BE2C (cell line): ENCODE data around the gene COX18.

Experiments used
- DNase-seq: peaks from one replicate; pipeline ENCODE4 v3.0.0-alpha.2; 2020
- H3K27me3 ChIP-seq: fragments of 250-450 bp; sonication (Bioruptor Pico); 2 replicates; pipeline ENCODE4 v1.5.1; 2020; ENCODE audit warnings: mild to moderate bottlenecking
- H3K36me3 ChIP-seq: fragments of 250-450 bp; sonication (Bioruptor Pico); 2 replicates; pipeline ENCODE4 v1.5.1; 2020; ENCODE audit warnings: mild to moderate bottlenecking
- H3K4me1 ChIP-seq: fragments of 250-450 bp; sonication (Bioruptor Pico); 2 replicates; pipeline ENCODE4 v1.5.1; 2020
- H3K4me3 ChIP-seq: 2 replicates; pipeline ENCODE4 v1.5.1; 2011; ENCODE audit warnings: low read depth, low read length
- H3K9me3 ChIP-seq: fragments of 250-450 bp; sonication (Bioruptor Pico); 2 replicates; pipeline ENCODE4 v1.5.1; 2020
- TF ChIP-seq, protein P1 (sequence below): IDR thresholded peaks from 2 replicates; pipeline ENCODE4 v1.5.1; 2012; ENCODE audit warnings: mild to moderate bottlenecking, low read depth, low read length

The COX18 gene

DNA sequence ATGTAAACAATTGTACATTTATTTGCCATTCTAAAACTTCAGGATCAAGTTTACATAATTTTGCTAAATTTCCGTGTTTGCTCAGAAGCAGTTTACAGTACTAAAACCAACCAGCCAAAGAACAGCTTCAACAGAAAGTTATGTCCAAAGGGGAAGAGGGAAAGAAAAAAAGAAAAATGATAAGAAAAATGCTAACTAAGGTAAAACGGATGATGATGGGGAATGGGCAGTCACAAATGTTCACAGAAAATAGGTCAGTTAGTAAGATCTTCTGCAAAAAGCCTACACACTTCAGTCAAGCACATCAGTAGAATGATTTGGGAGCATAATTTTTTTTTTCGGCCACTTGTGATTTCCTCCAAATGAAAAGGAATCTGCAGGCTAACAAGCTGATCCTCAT is 6.3 kb upstream of the COX18 start:
- Histone ChIP-seq H3K36me3 (peaks cover 59% of the 10 kb centered on the region), H3K4me3 (no peak overlapping the region), H3K27me3 (no peaks in the 10 kb centered on the region), H3K4me1 (no peaks in the 10 kb centered on the region), H3K9me3 (no peaks in the 10 kb centered on the region)
- DNase-seq: no peak
- TF ChIP-seq, protein P1, sequence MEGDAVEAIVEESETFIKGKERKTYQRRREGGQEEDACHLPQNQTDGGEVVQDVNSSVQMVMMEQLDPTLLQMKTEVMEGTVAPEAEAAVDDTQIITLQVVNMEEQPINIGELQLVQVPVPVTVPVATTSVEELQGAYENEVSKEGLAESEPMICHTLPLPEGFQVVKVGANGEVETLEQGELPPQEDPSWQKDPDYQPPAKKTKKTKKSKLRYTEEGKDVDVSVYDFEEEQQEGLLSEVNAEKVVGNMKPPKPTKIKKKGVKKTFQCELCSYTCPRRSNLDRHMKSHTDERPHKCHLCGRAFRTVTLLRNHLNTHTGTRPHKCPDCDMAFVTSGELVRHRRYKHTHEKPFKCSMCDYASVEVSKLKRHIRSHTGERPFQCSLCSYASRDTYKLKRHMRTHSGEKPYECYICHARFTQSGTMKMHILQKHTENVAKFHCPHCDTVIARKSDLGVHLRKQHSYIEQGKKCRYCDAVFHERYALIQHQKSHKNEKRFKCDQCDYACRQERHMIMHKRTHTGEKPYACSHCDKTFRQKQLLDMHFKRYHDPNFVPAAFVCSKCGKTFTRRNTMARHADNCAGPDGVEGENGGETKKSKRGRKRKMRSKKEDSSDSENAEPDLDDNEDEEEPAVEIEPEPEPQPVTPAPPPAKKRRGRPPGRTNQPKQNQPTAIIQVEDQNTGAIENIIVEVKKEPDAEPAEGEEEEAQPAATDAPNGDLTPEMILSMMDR: no peak

DNA sequence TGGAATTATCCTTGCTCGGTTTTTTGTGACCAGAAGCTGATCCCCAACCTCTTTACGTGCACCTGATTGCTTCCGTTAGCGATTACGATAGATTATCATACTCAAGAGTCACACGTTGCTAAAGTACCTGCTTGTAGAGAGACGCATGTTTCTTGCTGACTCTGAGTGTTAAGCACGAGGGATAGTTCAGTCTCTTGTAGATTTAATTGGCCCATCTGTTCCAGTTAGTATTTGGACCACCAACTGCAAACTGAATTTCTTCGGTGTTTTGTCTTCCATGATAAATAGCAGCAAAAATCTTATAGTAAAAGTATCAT is 516 bp upstream of the COX18 start:
- no peaks in the 10 kb centered on the region for H3K4me1 ChIP-seq
- no peaks in the 10 kb centered on the region for H3K9me3 ChIP-seq
- H3K36me3 ChIP-seq: peaks cover 11% of the 10 kb centered on the region
- no peak for DNase-seq
- TF ChIP-seq, protein P1: no peak
- peak overlapping the region; percentile 87 for H3K4me3 ChIP-seq
- no peaks in the 10 kb centered on the region for H3K27me3 ChIP-seq

DNA sequence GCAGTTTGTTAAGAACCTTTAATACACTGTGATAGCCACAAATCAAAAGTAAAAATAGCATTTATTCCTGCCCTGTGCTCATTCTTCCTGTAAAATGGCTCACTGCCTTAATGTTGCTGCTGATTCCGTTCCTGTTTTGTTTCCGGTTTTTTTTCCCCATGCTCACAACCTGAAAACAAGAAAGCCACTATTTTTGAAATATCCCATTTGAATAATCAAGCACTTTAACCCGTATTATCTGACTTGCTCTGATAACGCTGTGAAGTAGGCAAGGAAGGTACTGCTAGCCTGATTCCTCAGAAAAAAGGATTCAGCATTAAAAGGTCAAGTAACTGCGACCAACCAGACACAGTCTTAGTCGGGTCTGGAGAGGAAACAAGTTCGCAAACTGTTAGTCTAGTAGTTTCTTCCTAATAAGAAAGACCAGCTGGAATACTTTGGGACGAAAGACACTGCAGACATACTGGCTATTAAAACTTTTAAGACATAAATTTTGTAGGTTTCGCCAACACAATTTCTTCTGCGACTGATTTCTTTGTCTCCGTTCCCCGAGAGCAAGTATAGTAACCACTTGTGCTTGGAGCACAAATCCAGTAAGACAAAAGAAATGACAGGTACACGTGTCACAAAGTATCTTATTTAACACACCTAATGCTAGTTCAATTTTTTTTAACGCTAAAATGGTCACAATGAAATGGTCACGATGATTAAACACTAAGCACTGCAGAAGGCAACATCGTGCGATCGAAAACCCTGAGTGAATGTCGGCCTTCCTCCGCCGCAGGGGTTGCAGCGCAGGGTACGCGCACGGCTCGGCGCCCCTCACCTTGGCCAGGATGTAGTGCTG is 802 bp downstream of the COX18 start:
- DNase-seq: no peak
- Histone ChIP-seq H3K36me3 (peaks cover 8% of the 10 kb centered on the region), H3K27me3 (no peaks in the 10 kb centered on the region), H3K4me3 (peak overlapping the region; percentile 87), H3K9me3 (no peaks in the 10 kb centered on the region), H3K4me1 (no peaks in the 10 kb centered on the region)
- TF ChIP-seq, protein P1: no peak; the same call in 1 of the 2 replicates

DNA sequence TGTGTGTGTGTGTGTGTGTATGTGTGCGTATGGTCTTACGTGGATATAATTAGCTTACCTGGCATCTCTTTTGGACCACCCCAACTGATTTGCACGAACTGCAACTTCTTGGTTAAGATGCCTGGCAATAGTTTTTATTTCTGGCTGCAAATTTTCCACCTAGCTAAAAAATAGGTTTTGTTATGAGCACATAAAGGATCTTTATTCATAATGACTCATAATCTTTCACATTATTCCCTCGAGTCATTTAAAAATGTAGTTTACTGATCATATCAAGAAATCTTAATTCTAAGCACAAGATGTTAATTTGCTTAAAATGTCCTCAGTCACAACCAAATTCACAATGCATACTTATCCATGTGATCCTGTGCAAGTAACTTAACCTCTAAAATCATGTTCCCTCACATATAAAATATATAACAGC is 1.5 kb downstream of the COX18 start:
- H3K27me3 ChIP-seq: no peaks in the 10 kb centered on the region
- DNase-seq: no peak
- TF ChIP-seq, protein P1: no peak

DNA sequence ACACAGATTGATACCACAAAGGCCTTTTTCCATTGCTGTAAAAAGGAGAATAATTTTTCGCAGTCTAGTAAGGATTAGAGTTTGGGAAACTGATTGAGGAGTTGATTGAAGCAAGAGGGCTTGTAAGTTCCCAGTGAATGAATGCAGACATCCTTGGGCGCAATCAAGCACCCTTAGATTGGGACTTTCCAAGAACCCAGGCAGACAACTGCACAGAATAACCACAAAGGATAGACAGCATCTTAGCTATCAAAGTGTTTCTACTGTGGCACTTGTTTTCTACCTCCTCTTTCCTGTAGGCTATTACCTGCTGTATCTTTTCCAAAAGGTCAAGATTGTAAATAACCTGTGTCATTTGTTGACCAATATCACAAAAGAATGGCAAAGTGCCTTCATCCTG is 2.6 kb downstream of the COX18 start:
- no peaks in the 10 kb centered on the region for H3K4me1 ChIP-seq
- H3K9me3 ChIP-seq: no peaks in the 10 kb centered on the region
- DNase-seq: no peak
- H3K4me3 ChIP-seq: no peak overlapping the region
- TF ChIP-seq, protein P1: no peak
- H3K27me3 ChIP-seq: no peaks in the 10 kb centered on the region
- H3K36me3 ChIP-seq: peaks cover 4% of the 10 kb centered on the region

More for the DNA sequence above, 1.5 kb downstream of the COX18 start:
- H3K4me3 ChIP-seq: peak overlapping the region; percentile 87
- H3K9me3 ChIP-seq: no peaks in the 10 kb centered on the region
- peaks cover 4% of the 10 kb centered on the region for H3K36me3 ChIP-seq
- no peaks in the 10 kb centered on the region for H3K4me1 ChIP-seq

DNA sequence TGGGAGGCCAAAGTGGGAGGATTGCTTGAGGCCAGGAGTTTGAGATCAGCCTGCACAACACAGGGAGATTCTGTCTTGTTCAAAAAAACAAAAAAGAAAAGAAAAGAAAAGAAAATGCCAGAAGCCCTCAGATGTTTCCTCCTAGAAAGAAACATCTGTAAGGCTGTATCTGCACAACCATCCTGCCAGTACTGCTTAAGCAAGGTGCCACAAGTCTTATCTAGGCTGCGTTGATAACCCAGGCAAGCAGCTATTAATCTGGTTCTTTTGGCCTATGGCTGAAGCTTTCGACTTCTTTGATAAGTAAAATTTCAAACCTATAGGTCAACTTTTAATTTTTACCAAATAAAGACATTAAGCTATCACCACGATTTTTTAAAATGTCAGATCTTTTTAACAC is 3.1 kb downstream of the COX18 start:
- H3K4me1 ChIP-seq: no peaks in the 10 kb centered on the region
- DNase-seq: no peak
- H3K4me3 ChIP-seq: no peak overlapping the region
- H3K27me3 ChIP-seq: no peaks in the 10 kb centered on the region
- H3K36me3 ChIP-seq: peaks cover 4% of the 10 kb centered on the region
- no peaks in the 10 kb centered on the region for H3K9me3 ChIP-seq
- TF ChIP-seq, protein P1: no peak
